Amniotic epithelial cell (primary cell): Measurements from ENCODE around the gene PRDM5.
A peak's percentile ranks its signal among the peaks of the same experiment; 100 is the strongest.

ENCODE experiments used
- DNase-seq: peaks from one replicate; pipeline ENCODE4 v3.0.0-alpha.2; 2010; ENCODE audit warnings: low read depth

The PRDM5 gene

GRCh38 chr4:120903419-120903818 lies 19.1 kb downstream of the PRDM5 start:
- DNase-seq: no peak

DNA sequence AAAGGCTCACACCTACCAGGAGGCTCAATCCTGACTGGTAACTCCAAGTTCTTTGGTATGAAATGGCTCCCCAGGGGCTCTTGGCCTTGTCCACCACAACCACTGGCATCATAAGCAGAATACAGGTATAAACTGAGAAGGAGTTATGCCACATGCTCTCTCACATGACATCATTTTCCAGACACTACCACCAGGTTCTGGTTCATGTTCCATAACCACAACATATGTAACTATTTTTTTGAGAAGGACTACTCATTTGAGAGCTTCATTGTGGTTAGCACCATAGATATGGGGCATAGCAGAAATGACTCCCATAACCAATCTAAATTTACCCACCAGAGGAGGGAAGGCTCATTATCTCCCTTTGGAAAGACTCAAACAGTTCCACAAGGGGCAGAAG lies 19.6 kb downstream of the PRDM5 start:
- peak; percentile 68 for DNase-seq

- DNase-seq: no peak
These were observed 20.8 kb downstream of the PRDM5 start for GRCh38 chr4:120901731-120902130.

GRCh38 chr4:120897981-120898719 lies 24.4 kb downstream of the PRDM5 start:
- no peak for DNase-seq

DNA sequence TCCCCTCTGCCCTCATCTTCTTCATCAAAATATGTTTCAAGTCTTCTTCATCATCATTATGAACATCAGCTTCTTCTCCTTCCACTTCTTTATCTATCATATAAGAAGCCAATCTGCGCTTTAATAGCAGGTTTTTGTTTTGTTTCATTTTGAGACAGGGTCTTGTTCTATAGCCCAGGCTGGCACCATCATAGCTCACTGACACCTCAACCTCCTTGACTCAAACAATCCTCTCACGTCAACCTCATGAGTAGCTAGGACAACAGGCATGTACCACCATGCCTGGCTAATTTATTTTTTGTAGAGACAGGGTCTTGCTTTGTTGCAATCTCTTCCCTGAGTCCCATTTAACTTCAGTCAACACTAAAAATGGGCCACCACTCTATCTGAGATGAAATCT lies 27.0 kb downstream of the PRDM5 start:
- DNase-seq: no peak

DNA sequence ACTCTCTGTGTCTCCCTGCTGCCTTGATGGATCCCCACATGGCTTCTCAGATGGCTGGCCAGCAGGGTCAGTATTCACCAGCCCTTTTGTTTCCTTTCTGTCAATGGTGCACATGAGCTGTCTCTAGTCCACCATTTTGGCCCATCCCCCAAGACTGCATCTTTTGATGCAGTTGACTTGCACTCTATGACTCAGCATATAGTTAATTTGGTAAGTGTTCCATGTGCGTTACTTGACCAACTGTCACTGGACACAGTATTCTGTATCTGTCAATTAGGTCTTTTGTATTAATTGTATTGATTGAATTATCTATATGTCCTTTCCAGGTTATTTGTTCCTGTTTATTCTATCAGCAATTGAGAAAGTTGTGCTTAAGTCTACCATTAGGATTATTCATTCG lies 29.2 kb downstream of the PRDM5 start:
- DNase-seq: no peak

- DNase-seq: no peak
These were observed 36.3 kb downstream of the PRDM5 start for GRCh38 chr4:120886191-120886590.

GRCh38 chr4:120881846-120882245 lies 40.7 kb downstream of the PRDM5 start:
- no peak for DNase-seq

GRCh38 chr4:120881351-120881750 lies 41.2 kb downstream of the PRDM5 start:
- DNase-seq: no peak

GRCh38 chr4:120877021-120877420 lies 45.5 kb downstream of the PRDM5 start:
- no peak for DNase-seq

DNA sequence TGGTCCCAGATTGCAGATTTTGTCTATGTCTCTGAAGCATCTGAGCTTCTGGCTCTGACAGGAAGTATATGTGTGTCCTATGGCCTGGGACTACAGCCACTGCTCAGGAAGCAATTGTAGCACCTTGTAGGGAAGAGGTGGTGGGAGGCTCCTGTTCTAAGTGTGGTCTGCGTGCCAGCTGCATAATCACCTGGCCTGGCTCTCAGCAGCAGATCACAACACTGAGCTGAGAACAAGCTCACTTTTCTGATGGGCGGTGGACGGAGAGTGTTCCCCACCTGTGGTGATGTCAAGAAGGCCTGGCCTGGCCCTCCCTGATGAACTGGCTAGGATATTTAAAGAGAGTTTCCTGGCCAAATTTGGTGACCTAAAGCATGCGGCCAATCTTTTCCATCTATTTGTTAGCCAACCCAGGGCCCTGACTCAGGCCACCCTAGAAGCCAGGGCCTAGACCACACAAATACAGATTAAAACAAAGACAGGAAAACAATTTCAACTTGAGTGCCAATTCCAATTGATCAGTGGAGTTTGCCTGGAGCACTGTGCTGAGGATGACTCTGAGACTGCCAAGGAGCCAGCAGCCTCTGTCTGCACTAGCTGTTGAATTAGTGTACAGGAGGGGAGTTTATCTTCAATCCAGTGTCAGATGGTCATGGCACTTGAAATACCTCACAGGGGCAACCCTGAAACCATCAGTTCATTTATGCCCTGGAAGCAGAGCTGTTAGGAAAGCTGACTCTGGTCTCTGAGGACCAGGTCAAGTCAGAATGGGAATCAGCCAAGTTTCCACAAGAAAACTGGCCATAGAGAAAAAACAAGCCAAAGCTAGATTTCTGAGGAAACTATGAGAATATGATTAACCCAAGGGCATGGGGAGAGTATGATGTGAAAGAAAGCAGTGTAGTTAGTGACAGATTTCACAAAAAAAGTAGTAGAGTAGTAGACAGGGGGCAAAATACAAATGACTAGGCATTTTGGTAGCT lies 47.4 kb downstream of the PRDM5 start:
- DNase-seq: no peak

DNA sequence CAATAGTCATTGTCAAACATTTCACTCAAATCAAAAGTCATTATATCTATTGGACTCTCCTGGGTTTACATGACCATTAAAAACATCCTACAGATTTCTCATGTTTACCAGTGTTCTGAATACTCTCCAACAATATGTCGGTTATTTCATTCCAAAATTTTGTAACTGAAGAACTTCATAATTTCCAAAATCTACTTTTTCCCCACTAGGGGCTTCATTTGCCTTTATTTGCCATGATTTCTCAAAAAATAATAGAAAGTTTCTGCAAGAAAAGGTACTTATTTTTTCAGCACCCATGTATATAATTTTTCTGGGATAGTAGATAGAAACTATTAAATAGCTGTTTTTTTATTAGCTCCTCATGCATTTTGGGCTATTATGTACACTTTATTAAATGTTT lies 49.0 kb downstream of the PRDM5 start:
- DNase-seq: no peak

DNA sequence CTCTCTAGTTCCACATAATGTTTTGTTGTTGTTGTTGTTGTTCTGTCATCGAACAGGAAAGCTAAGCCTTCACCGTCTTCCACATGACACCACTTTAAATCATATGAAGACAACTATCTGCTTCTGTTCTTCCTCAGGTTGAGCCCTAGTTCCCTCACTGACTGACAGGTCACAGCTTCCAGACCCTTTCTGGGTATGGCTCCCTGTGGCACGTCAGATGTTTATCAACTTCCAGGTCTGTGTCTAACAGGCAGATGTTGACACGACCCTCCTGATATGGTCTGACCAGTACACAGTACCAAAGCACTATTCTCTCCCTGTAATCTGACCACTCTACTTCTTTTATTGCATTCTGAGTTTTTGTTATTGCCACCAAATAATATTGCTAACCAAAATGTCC lies 51.4 kb downstream of the PRDM5 start:
- DNase-seq: no peak

- DNase-seq: no peak
These were observed 52.2 kb downstream of the PRDM5 start for GRCh38 chr4:120870279-120870673.

DNA sequence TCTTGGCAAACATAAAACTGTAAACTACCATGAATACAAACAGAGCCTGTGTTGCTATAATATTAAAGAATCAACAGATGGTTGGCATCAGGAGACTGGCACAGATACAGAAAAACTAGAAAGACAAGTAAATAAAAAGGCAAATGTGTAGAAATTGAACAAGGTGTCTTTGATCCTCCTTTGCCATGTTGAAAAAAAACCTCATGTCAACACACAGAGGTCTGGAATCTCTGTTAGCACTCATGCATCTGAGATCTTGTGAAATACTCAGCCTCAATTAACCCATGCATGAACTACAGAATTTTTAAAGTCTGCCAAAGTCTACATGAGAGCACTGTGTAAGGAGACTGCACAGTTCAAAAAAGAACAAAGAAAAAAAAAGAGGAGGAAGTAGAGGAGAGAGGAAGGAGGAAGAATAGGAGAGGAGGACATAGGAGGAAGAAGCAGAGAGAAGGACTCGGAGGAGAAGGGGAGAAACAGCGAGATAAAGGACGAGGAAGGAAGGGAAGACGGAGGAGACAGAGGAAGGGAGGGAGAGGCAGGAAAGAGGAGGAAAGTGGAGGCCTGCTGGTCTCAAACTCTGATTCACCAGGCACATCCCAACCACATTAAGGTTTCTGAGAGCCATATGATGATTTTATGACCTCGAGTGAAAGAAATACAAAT lies 52.8 kb downstream of the PRDM5 start:
- peak; percentile 55 for DNase-seq

GRCh38 chr4:120867506-120867905 lies 55.0 kb downstream of the PRDM5 start:
- DNase-seq: no peak

GRCh38 chr4:120865985-120866384 lies 56.5 kb downstream of the PRDM5 start:
- DNase-seq: no peak

GRCh38 chr4:120864969-120865368 lies 57.6 kb downstream of the PRDM5 start:
- no peak for DNase-seq

- no peak for DNase-seq
These were observed 60.1 kb downstream of the PRDM5 start for GRCh38 chr4:120862432-120862831.

GRCh38 chr4:120861852-120862251 lies 60.7 kb downstream of the PRDM5 start:
- no peak for DNase-seq

DNA sequence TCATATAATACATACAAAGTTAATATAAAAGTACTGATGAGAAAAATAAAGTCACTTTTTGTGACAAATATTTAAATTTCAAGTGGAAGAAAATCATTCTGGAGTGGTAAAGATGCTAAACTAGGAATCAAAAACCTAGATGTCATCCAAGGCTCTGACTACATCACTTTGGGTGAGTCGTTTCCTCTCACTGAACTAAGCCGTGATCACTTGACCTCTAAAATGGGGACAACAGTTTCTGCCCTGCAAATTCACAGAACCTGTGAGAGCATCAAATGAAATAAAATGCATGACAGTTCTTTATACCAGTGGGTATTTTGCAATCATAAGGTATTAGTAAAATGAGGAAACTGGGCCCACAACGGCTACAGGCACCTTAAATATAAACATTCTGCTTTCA lies 63.8 kb downstream of the PRDM5 start:
- DNase-seq: no peak

DNA sequence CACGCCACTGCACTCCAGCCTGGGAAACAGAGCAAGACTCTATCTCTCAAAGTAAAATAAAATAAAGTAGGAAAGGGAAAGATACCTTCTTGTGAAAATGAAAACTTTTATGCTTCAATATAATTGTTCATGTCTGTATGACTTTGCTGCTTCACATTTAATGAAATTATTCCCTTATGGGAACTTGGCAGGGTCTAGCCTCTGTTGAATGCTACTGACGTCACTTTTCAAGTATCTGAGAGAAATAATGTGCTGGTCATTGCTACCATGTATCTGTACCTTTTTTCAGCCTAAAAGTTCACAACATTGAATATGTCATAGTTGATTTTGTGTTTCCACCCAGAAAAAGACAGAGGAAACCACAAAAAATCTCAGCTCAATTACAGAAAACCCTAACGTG lies 65.2 kb downstream of the PRDM5 start:
- no peak for DNase-seq

- no peak for DNase-seq
These were observed 66.2 kb downstream of the PRDM5 start for GRCh38 chr4:120856294-120856693.
